Stimulated activated CD8-positive, alpha-beta memory T cell treated with anti-CD3 and anti-CD28 coated beads, Interleukin-12 subunit alpha, Interleukin-12 subunit beta, amount 100 ng/mL, for 24 hours (primary cell): ENCODE results near the gene TPI1.

Experiments used
- DNase-seq: peaks from one replicate; pipeline ENCODE4 v3.0.0-alpha.2; 2020; ENCODE audit errors: extremely low read depth

The TPI1 gene

DNA sequence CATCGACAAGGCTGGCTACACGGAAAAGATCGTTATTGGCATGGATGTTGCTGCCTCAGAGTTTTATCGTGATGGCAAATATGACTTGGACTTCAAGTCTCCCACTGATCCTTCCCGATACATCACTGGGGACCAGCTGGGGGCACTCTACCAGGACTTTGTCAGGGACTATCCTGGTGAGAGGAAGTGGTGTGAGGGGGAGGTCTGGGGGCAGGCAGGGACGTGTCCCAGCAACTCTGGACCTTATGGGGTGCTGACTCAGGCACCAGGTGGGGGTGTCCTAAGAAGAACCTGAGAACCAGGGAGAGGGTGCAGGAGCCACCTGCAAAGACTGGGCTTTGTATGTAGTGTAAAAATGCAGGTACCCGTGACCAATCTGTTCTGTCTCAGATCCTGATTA is 52.3 kb downstream of the TPI1 start:
- no peak for DNase-seq
